ENCODE data around the gene ATG9B. TPM values are rescaled to one million over a fixed set of nuclear protein-coding genes. Genes with fewer than 3 reads are reported as not detected.

The ATG9B gene
- total and polyA plus RNA-seq, 9 of the 15 experiments (the other 6 are each of a cell fraction or from before 2014, with no cell fraction given), result 0.29 to 8.0 (median 2.1) TPM

DNA sequence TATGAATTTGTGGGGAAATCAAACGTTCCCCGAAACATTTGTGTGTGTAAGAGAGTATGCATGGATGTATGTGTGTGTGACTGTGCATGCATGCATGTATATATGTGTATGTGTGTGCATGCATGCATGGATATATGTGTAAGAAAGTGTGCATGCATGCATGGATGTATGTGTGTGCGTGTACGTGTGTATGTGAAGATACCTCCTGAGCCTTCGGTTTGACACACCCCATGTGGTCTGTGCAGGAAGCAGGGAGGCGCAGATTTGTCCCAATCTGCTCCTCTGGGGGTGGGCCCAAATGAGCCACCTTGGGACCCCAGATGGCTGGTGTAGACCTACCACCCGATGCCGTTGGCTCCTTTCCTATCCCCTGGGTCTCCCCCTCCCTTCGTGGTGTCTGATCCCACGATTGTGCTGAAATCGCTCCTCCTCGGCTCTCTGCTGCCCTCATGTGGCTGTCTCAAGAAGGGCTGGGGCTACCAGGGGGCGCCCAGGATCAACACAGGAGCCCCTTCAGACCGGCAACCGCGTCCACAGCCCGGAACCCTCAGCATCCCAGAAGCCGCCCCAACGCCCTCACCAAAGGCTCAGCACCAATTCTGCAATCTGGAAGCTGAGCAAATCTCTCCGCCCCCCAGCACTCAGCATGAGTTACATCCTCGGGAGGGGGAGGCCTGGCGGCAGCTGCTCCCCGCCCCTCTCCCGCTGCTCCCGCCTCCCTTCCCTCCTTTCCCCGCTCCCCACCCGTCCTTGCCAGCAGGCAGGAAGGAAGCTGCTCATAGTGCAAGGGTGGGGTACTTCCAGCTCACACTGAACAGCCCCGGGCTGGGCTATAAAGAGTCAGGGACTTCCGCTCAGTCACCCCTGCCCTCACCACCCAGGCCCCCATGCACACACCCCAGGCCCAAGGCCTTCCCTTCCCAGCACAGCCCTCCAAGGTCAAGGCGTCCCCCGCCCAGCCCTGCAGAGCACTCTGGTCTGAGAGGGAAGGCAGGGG, 35.8 kb downstream of the ATG9B start (continued):
- TF ChIP-seq MYC (IDR thresholded peaks at IDR 0.05; ENCODE audit: low read depth, low read length), result peak; percentile 53; the same call in 1 of the 2 replicates
- TF ChIP-seq MYC (CRISPR knock-in tag; IDR thresholded peaks at IDR 0.05; ENCODE audit: borderline replicate concordance, low read depth), result no peak
- peak; percentile 71; the same call in 1 of the 2 replicates for TF ChIP-seq SMAD4 (CRISPR knock-in tag; conservative IDR thresholded peaks at IDR 0.05)
- peak; percentile 28; the same call in 1 of the 2 replicates for TF ChIP-seq BHLHE40 (IDR thresholded peaks at IDR 0.05; ENCODE audit: low read length)
- peak; percentile 29; the same call in 1 of the 2 replicates for TF ChIP-seq CXXC5 (CRISPR knock-in tag; IDR thresholded peaks at IDR 0.05)
- no peak for TF ChIP-seq MYBL2 (IDR thresholded peaks at IDR 0.05; ENCODE audit: low read depth)
- 0 out of 2 replicates have a peak, but pooled peaks have one; percentile 63 for TF ChIP-seq MYBL2 (CRISPR knock-in tag; IDR thresholded peaks at IDR 0.05; ENCODE audit: borderline replicate concordance)
- 0 out of 2 replicates have a peak, but pooled peaks have one; percentile 20 for TF ChIP-seq JUN (IDR thresholded peaks at IDR 0.05; ENCODE audit: borderline replicate concordance, low read depth, low read length)
- TF ChIP-seq JUN (CRISPR knock-in tag; IDR thresholded peaks at IDR 0.05; ENCODE audit: borderline replicate concordance), result no peak
- TF ChIP-seq CBX1 (IDR thresholded peaks at IDR 0.05; ENCODE audit: low read depth), result peak; percentile 72; the same call in 1 of the 2 replicates
- TF ChIP-seq RCOR1 (IDR thresholded peaks at IDR 0.05; ENCODE audit: borderline replicate concordance in 1 of 2, low read depth in 2 of 2, low read length in 2 of 2), result peak in 1 of 2 experiments; percentile 52; a peak in 3 of 4 replicates
- 0 out of 2 replicates have a peak, but pooled peaks have one; percentile 24 for TF ChIP-seq HDAC8 (tag; IDR thresholded peaks at IDR 0.05)
- 0 out of 2 replicates have a peak, but pooled peaks have one; percentile 37 for TF ChIP-seq HDAC2 (IDR thresholded peaks at IDR 0.05)
- TF ChIP-seq MCM3 (IDR thresholded peaks at IDR 0.05), result no peak
- TF ChIP-seq PHB2 (IDR thresholded peaks at IDR 0.05; ENCODE audit: low read depth), result no peak
- TF ChIP-seq BCOR (IDR thresholded peaks at IDR 0.05), result no peak
- TF ChIP-seq, protein P1, sequence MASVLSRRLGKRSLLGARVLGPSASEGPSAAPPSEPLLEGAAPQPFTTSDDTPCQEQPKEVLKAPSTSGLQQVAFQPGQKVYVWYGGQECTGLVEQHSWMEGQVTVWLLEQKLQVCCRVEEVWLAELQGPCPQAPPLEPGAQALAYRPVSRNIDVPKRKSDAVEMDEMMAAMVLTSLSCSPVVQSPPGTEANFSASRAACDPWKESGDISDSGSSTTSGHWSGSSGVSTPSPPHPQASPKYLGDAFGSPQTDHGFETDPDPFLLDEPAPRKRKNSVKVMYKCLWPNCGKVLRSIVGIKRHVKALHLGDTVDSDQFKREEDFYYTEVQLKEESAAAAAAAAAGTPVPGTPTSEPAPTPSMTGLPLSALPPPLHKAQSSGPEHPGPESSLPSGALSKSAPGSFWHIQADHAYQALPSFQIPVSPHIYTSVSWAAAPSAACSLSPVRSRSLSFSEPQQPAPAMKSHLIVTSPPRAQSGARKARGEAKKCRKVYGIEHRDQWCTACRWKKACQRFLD (CRISPR knock-in tag; IDR thresholded peaks at IDR 0.05), result 0 out of 2 replicates have a peak, but pooled peaks have one; percentile 46
- TF ChIP-seq KLF16 (IDR thresholded peaks at IDR 0.05), result peak; percentile 63
- TF ChIP-seq, protein P2, sequence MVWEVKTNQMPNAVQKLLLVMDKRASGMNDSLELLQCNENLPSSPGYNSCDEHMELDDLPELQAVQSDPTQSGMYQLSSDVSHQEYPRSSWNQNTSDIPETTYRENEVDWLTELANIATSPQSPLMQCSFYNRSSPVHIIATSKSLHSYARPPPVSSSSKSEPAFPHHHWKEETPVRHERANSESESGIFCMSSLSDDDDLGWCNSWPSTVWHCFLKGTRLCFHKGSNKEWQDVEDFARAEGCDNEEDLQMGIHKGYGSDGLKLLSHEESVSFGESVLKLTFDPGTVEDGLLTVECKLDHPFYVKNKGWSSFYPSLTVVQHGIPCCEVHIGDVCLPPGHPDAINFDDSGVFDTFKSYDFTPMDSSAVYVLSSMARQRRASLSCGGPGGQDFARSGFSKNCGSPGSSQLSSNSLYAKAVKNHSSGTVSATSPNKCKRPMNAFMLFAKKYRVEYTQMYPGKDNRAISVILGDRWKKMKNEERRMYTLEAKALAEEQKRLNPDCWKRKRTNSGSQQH (CRISPR knock-in tag; IDR thresholded peaks at IDR 0.05), result 0 out of 2 replicates have a peak, but pooled peaks have one; percentile 11
- peak; percentile 97 for TF ChIP-seq SMC3 (conservative IDR thresholded peaks at IDR 0.05; ENCODE audit: insufficient read depth, low read depth, low read length)
- TF ChIP-seq, protein P3, sequence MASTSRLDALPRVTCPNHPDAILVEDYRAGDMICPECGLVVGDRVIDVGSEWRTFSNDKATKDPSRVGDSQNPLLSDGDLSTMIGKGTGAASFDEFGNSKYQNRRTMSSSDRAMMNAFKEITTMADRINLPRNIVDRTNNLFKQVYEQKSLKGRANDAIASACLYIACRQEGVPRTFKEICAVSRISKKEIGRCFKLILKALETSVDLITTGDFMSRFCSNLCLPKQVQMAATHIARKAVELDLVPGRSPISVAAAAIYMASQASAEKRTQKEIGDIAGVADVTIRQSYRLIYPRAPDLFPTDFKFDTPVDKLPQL (IDR thresholded peaks at IDR 0.05; ENCODE audit: extremely low read depth, insufficient read length), result no peak
- 0 out of 2 replicates have a peak, but pooled peaks have one; percentile 46 for TF ChIP-seq ZKSCAN1 (IDR thresholded peaks at IDR 0.05; ENCODE audit: low read depth, low read length)
- TF ChIP-seq LARP7 (IDR thresholded peaks at IDR 0.05), result no peak
- TF ChIP-seq NBN (IDR thresholded peaks at IDR 0.05; ENCODE audit: low read depth), result no peak
- no peak for TF ChIP-seq ZNF445 (CRISPR knock-in tag; IDR thresholded peaks at IDR 0.05; ENCODE audit: low read depth)
- no peak for TF ChIP-seq RNF2 (IDR thresholded peaks at IDR 0.05)
- peak; percentile 30; the same call in 1 of the 2 replicates for TF ChIP-seq MAFK (IDR thresholded peaks at IDR 0.05; ENCODE audit: low read length)
